ENCODE data around the gene LCE2D.

DNA sequence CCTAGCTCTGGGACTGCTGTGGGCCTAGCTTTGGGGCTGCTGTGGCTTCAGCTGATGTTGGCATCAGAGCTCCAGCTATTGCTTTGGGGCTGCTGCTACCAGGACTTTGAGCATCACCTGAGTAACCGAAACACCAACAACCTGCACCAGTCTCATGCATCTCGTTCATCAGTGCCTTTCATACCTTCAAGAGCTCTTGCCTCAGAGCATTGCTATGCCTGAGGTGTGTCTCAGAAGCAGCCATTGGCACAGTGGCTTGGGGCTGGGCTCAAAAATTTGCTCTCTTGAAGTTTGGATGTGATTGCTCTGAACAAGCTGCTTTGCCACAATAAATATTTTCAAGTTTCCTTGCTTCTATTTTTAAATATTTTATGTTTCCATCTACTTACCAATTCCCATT, 6.7 kb upstream of the LCE2D start:
- TF ChIP-seq, protein P1, sequence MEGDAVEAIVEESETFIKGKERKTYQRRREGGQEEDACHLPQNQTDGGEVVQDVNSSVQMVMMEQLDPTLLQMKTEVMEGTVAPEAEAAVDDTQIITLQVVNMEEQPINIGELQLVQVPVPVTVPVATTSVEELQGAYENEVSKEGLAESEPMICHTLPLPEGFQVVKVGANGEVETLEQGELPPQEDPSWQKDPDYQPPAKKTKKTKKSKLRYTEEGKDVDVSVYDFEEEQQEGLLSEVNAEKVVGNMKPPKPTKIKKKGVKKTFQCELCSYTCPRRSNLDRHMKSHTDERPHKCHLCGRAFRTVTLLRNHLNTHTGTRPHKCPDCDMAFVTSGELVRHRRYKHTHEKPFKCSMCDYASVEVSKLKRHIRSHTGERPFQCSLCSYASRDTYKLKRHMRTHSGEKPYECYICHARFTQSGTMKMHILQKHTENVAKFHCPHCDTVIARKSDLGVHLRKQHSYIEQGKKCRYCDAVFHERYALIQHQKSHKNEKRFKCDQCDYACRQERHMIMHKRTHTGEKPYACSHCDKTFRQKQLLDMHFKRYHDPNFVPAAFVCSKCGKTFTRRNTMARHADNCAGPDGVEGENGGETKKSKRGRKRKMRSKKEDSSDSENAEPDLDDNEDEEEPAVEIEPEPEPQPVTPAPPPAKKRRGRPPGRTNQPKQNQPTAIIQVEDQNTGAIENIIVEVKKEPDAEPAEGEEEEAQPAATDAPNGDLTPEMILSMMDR (IDR thresholded peaks at IDR 0.05), result no peak
- TF ChIP-seq EZH2 (IDR thresholded peaks at IDR 0.05; ENCODE audit: borderline replicate concordance, insufficient read depth, low read depth, low read length, poor library complexity, severe bottlenecking), result no peak
